Heart right ventricle (tissue), 16 donors: ENCODE measurements around the gene CSNK1D. TPM values are rescaled to one million over a fixed set of nuclear protein-coding genes. Genes with fewer than 3 reads are reported as not detected.
"Not testable (repeated sequence)": the region's sequence is repeated elsewhere in the genome, so short reads cannot be mapped to it uniquely, and the experiment has no call there.

Experiments used
- ATAC-seq, 8 donors: fragments of 200-7000 bp; cut with Tn5 transposase; one replicate each; pipeline ENCODE4 v1.9.1; 2020; ENCODE audit warnings: mild to moderate bottlenecking in 8 of 8, moderate library complexity in 8 of 8, moderate number of reproducible peaks in 1 of 8
- DNase-seq, 2 donors: peaks; one replicate each; pipeline ENCODE4 v3.0.0-alpha.2; 2020
- H3K27ac ChIP-seq, 10 donors: fragments of 200-600 bp; sonication (generic) in 2 of 10; one replicate each; pipeline versions ENCODE4 v1.5.0 to v1.8.0; 2020 to 2022; ENCODE audit warnings: mild to moderate bottlenecking in 3 of 10
- H3K27me3 ChIP-seq, 7 donors: fragments of 200-600 bp; one replicate each; pipeline ENCODE4 v1.8.0; 2021 to 2022; ENCODE audit warnings: mild to moderate bottlenecking in 2 of 7
- H3K36me3 ChIP-seq, 9 donors: fragments of 200-600 bp; sonication (generic) in 1 of 9; one replicate each; pipeline versions ENCODE4 v1.5.0 to v1.8.0; 2020 to 2022; ENCODE audit warnings: mild to moderate bottlenecking in 2 of 9
- H3K4me1 ChIP-seq, 9 donors: fragments of 200-600 bp; sonication (generic) in 1 of 9; one replicate each; pipeline versions ENCODE4 v1.5.0 to v1.8.0; 2020 to 2022; ENCODE audit warnings: mild to moderate bottlenecking in 4 of 9
- H3K4me3 ChIP-seq, 10 donors: fragments of 200-600 bp; sonication (generic) in 2 of 10; one replicate each; pipeline versions ENCODE4 v1.5.0 to v1.8.0; 2020 to 2022; ENCODE audit warnings: mild to moderate bottlenecking in 7 of 10, moderate library complexity in 2 of 10
- H3K9me3 ChIP-seq, 11 donors: fragments of 200-600 bp in 10 of 11; sonication (generic) in 2 of 11; one replicate each; pipeline versions ENCODE4 v1.5.0 to v1.8.0; 2013 to 2022; ENCODE audit warnings: mild to moderate bottlenecking in 2 of 11, control low read depth in 1 of 11, moderate library complexity in 1 of 11
- CTCF ChIP-seq, 9 donors: fragments of 200-600 bp; sonication (generic) in 2 of 9; IDR thresholded peaks; one replicate each; pipeline versions ENCODE4 v1.5.0 to v1.8.0; 2021 to 2022; ENCODE audit warnings: antibody characterized with exemption in 9 of 9, mild to moderate bottlenecking in 5 of 9, moderate library complexity in 1 of 9
- WGBS, 2 donors: extraction: QIAGEN DNeasy Blood & Tissue Kit; methylation state at CpG; one replicate each; pipeline ENCODE4 v1.1.7; 2013; ENCODE audit warnings: inconsistent platforms in 1 of 2; 5-methylcytosine and 5-hydroxymethylcytosine counted together
- intact Hi-C, 10 donors: fragments of 100-400 bp; cut with DNase I; formaldehyde crosslinking; loops; one replicate each; pipeline versions ENCODE4 v1.11.1 to v1.14.2; 2022
- polyA plus RNA-seq, 2 donors: library from polyadenylated mRNA; stranded (reverse); fragments of 200-250 nt; gene quantifications; one replicate each; pipeline ENCODE4 v1.2.3, GENCODE V29; 2013
- total RNA-seq, 10 donors: library from RNA; stranded (reverse); fragmentation: NEBNext Ultra II Directional in 3 of 10; extraction: Animal tissue kit (Norgen Biotek cat#: 25700) in 3 of 10; gene quantifications; one replicate each; pipeline versions ENCODE4 v1.2.1 to v1.2.4, GENCODE V29; 2021 to 2023
- donor health status: Arrhythmogenic right ventricular cardiomyopathy.
- donor health status: ischemic (EF 13 %, LVEDD 7.1; RV severe dilation, severe dysfunction).
- donor health status: healthy with polysubstance abuse.
- donor health status: DM: no; HTN: yes; CAD: no.
- donor health status: DM: no; HTN: no; CAD: no.
- donor health status: ischemic (EF 25% LVEDD 6.9; RV normal size, moderate dysfunction).
- donor health status: ischemic (EF 25% LVEDD 5.7; RV mildly dilated, moderate dysfunction).
- donor health status: healthy.
- donor health status: DM: yes; HTN: yes; CAD: no.
- donor health status: Ischemic cardiomyopathy.
- donor health status: ischemic (EF 35%, LVEDD 5.7; RV mildly dilated, moderate dysfunction).
- donor health status: nonischemic (EF 11% LVEDD 7.7; RV severe dilation, severe dysfunction).
- donor health status: DM: yes; HTN: yes; CAD: no.
- donor health status: PGD.
- donor health status: ischemic (EF 29% LVEDD 5.4; RV normal size, mild dysfunction).
- donor health status: nonischemic (EF 23%, LVEDD 6.1; RV moderate dilation, normal function).

CSNK1D gene
- total and polyA plus RNA-seq, 12 donors = 54.4 to 72.7 (median 66.8) TPM

GRCh38 chr17:82257473-82257872 is 16.0 kb downstream of the CSNK1D start:
- Histone ChIP-seq H3K36me3 (peaks cover under 1 to 87% (median 53%) of the 10 kb centered on the region in 9 donors), H3K9me3 (no peaks in the 10 kb centered on the region), H3K27me3 (no peaks in the 10 kb centered on the region), H3K27ac (no peak overlapping the region), H3K4me1 (peaks cover 0 to 9% (median 0%) of the 10 kb centered on the region in 9 donors), H3K4me3 (no peak overlapping the region)
- DNase-seq (peak in 1 of 2 donors; percentile 56), ATAC-seq (peak in 7 of 8 donors; percentile 29 to 85 (median 70))
- intact Hi-C loops = loop anchor here in 1 of 10 donors (5.0 kb wide), 1 partner anchor 60 kb away; the partner anchor contains the start of gene CD7
- 66 to 68% methylated on average over 10 of the region's 10 CpGs for WGBS, 2 donors
- no peak for TF ChIP-seq CTCF (IDR thresholded peaks at IDR 0.05)

GRCh38 chr17:82256242-82256885 is 17.1 kb downstream of the CSNK1D start:
- intact Hi-C loops = loop anchor here in 1 of 10 donors (5.0 kb wide), 1 partner anchor 61 kb away; the partner anchor contains the start of gene CD7
- DNase-seq = no peak

DNA sequence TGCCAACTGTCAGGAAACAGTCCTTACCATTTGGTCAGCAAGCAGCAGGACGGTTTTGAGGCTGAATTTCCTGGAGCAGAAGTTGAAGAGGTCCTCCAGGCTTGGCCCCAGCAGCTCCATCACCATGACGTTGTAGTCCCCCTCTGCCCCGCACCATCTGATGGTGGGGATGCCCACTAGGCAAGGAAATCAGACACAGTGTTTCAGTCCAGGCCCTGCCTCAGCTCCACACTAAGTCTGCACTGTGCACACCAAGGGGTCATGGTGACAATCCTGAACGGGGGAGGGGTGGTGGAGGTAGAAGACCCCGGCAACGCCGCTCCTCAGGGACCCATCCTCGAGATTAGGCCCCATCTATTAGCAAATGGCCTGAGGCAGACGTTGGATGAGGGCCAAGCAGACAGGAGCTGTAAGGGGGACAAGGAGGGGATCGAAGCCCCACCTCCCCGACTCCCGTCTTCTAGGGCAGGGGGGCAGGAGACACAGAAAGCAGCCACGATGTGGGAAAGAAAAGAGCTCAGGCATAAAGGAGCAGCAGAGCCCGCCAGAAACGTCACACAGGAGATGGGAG is 18.0 kb downstream of the CSNK1D start:
- Histone ChIP-seq H3K4me1 (peaks cover 0 to 18% (median 5%) of the 10 kb centered on the region in 9 donors), H3K27ac (no peak overlapping the region), H3K4me3 (no peak overlapping the region), H3K27me3 (no peaks in the 10 kb centered on the region), H3K36me3 (peaks cover 8 to 87% (median 59%) of the 10 kb centered on the region in 9 donors), H3K9me3 (no peaks in the 10 kb centered on the region)
- intact Hi-C loops = loop anchor here in 1 of 10 donors (5.0 kb wide), 1 partner anchor 62 kb away; the partner anchor contains the start of gene CD7
- WGBS, 2 donors = 80 to 81% methylated on average over 15 of the region's 15 CpGs
- no peak for TF ChIP-seq CTCF (IDR thresholded peaks at IDR 0.05)
- ATAC-seq (peak in 2 of 8 donors; percentile 19 to 24), DNase-seq (no peak)

More at GRCh38 chr17:82256242-82256885, 17.1 kb downstream of the CSNK1D start:
- no peak for ATAC-seq
- Histone ChIP-seq H3K27ac (no peak overlapping the region), H3K4me1 (peaks cover 0 to 10% (median 0%) of the 10 kb centered on the region in 9 donors), H3K4me3 (no peak overlapping the region), H3K36me3 (peaks cover under 1 to 87% (median 57%) of the 10 kb centered on the region in 9 donors), H3K27me3 (no peaks in the 10 kb centered on the region), H3K9me3 (no peaks in the 10 kb centered on the region)
- no peak for TF ChIP-seq CTCF (IDR thresholded peaks at IDR 0.05)
- 94% methylated on average over 14 of the region's 14 CpGs for WGBS, 2 donors

GRCh38 chr17:82254746-82255145 is 18.8 kb downstream of the CSNK1D start:
- not testable (repeated sequence) for H3K27me3 ChIP-seq, H3K9me3 ChIP-seq, H3K4me3 ChIP-seq, ATAC-seq, H3K27ac ChIP-seq, DNase-seq
- intact Hi-C loops = loop anchor here in 1 of 10 donors (5.0 kb wide), 1 partner anchor 63 kb away; the partner anchor contains the start of gene CD7
- H3K4me1 ChIP-seq = peaks cover 0 to 25% (median 6%) of the 10 kb centered on the region in 9 donors
- WGBS, 2 donors = 96 to 99% methylated on average over 31 to 33 of the region's 33 CpGs
- H3K36me3 ChIP-seq = peaks cover 14 to 89% (median 66%) of the 10 kb centered on the region in 9 donors

DNA sequence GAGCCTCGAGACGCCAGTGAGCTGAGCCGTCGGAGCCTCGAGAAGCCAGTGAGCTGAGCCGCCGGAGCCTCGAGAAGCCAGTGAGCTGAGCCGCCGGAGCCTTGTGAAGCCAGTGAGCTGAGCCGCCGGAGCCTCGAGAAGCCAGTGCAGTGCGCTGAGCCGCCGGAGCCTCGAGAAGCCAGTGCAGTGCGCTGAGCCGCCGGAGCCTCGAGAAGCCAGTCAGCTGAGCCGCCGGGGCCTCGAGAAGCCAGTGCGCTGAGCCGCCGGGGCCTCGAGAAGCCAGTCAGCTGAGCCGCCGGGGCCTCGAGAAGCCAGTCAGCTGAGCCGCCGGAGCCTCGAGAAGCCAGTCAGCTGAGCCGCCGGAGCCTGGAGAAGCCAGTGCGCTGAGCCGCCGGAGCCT is 19.4 kb downstream of the CSNK1D start:
- H3K27me3 ChIP-seq, H3K4me3 ChIP-seq, H3K27ac ChIP-seq, DNase-seq, H3K9me3 ChIP-seq, intact Hi-C loops, ATAC-seq: not testable (repeated sequence)
- Histone ChIP-seq H3K36me3 (peaks cover 17 to 89% (median 66%) of the 10 kb centered on the region in 9 donors), H3K4me1 (peaks cover 0 to 25% (median 6%) of the 10 kb centered on the region in 9 donors)
- 98 to 99% methylated on average over 39 of the region's 39 CpGs for WGBS, 2 donors
